Ectodermal cell (in vitro differentiated cells): ENCODE data around the gene RABGAP1L.
A peak's percentile ranks its signal among the peaks of the same experiment; 100 is the strongest.
"Not testable (repeated sequence)": the region's sequence is repeated elsewhere in the genome, so short reads cannot be mapped to it uniquely, and the experiment has no call there.

ENCODE experiments used
- H3K27ac ChIP-seq: 2 replicates; pipeline ENCODE4 v1.7.0; 2013; ENCODE audit warnings: mild to moderate bottlenecking, low read depth, low read length; ENCODE audit not compliant: insufficient read depth, poor library complexity, severe bottlenecking
- H3K27me3 ChIP-seq: 2 replicates; pipeline ENCODE4 v1.7.0; 2013; ENCODE audit warnings: mild to moderate bottlenecking, low read length; ENCODE audit not compliant: insufficient read depth, control insufficient read depth, poor library complexity, severe bottlenecking
- H3K36me3 ChIP-seq: one replicate; pipeline ENCODE4 v1.7.0; 2013; ENCODE audit warnings: low read length; ENCODE audit not compliant: control insufficient read depth, insufficient read depth
- H3K4me1 ChIP-seq: one replicate; pipeline ENCODE4 v1.7.0; 2013; ENCODE audit warnings: low read length; ENCODE audit not compliant: control insufficient read depth, insufficient read depth
- H3K4me3 ChIP-seq: 2 replicates; pipeline ENCODE4 v1.7.0; 2013; ENCODE audit warnings: low read depth, low read length, control low read depth; ENCODE audit not compliant: insufficient read depth
- H3K9me3 ChIP-seq: 2 replicates; pipeline ENCODE4 v1.7.0; 2013; ENCODE audit warnings: mild to moderate bottlenecking, low read length, moderate library complexity; ENCODE audit not compliant: control insufficient read depth
- WGBS, 2 experiments: methylation state at CpG; one replicate each; pipeline ENCODE4 v1.1.7; 2013; ENCODE audit warnings: missing lambda C conversion rate in 2 of 2; 5-methylcytosine and 5-hydroxymethylcytosine counted together

Gene RABGAP1L

DNA sequence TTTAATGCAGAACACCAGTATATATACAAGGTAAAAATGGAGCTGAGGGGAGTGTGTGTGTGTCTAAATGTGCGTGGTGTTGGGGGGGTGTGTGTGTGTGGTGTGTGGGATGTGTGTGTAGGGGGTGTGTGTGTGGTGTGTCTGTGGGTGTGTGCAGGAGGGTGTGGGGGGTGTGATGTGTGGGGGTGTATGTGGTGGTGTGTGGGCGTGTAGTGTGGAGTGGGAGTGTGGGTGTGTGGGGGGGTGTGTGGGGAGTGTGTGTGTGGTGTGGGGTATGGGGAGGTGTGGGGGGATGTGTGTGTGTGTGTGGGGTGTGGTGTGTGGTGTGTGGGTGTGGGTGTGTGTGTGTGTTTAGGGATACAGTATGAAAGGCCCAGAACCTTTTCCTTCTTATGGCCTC, 638.1 kb downstream of the RABGAP1L start:
- whole genome bisulfite sequencing, 2 experiments: 90 to 98% methylated on average over 2 of the region's 2 CpGs
- Histone ChIP-seq H3K9me3 (no peaks in the 10 kb centered on the region), H3K36me3 (no peaks in the 10 kb centered on the region)

DNA sequence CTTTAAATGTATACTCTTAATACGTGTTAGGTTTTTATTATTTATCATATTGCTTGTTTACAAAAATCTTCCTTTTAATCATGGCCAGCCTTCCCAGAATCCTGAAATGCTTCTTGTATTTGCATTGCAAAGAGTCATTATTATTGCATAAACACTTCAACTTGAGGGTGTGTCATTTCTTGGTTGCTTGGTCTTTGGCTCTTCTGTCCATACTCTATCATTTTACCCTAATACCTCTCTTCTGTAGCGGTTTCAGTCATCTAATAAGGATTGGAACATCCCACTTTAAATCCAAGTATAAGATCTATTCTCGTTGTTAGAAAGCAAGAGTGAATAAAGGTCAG, 639.8 kb downstream of the RABGAP1L start:
- Histone ChIP-seq H3K4me3 (no peak overlapping the region), H3K9me3 (no peaks in the 10 kb centered on the region), H3K27me3 (no peaks in the 10 kb centered on the region), H3K4me1 (peaks cover 5% of the 10 kb centered on the region), H3K36me3 (no peaks in the 10 kb centered on the region), H3K27ac (no peak overlapping the region)
- WGBS, 2 experiments: 64 to 66% methylated on average over 2 to 3 of the region's 3 CpGs

More for the DNA sequence above, 638.1 kb downstream of the RABGAP1L start:
- Histone ChIP-seq H3K4me3 (no peak overlapping the region), H3K27ac (no peak overlapping the region), H3K27me3 (no peaks in the 10 kb centered on the region), H3K4me1 (peaks cover 5% of the 10 kb centered on the region)

DNA sequence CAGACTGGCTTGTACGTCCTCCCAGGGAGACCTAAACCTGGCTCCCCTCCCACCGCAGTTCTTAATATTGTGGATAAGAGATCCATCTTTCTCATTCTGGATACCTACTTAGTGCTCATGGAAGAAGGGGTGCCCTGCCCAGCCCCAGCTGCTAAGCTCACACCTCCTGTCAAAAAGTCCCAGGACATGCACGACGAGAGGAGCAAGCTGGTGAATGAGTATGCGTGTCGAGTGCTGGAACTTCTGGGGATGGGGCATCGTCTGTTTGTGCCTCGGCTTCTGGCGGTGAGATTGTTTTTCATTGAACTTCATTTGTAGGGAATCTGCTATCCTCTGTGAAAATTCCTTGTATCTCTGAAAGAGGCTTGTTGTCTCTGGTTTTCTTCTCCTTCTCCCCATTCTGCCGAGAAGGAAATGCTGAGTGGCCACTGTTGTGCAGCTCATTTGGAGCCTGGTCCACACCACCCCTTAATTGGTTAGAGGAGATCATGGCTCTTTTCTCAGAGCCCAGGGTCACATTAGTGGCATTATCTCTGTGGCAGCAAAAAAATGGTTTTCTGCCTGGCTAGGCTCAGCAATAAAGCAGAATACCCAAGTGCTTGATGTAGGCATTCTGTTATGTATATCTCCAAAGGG, 641.0 kb downstream of the RABGAP1L start:
- H3K4me1 ChIP-seq: peaks cover 5% of the 10 kb centered on the region
- no peaks in the 10 kb centered on the region for H3K27me3 ChIP-seq
- WGBS, 2 experiments: 16 to 18% methylated on average over 10 of the region's 10 CpGs
- no peaks in the 10 kb centered on the region for H3K36me3 ChIP-seq
- no peak overlapping the region for H3K27ac ChIP-seq
- peak overlapping the region; percentile 40 for H3K4me3 ChIP-seq
- no peaks in the 10 kb centered on the region for H3K9me3 ChIP-seq

DNA sequence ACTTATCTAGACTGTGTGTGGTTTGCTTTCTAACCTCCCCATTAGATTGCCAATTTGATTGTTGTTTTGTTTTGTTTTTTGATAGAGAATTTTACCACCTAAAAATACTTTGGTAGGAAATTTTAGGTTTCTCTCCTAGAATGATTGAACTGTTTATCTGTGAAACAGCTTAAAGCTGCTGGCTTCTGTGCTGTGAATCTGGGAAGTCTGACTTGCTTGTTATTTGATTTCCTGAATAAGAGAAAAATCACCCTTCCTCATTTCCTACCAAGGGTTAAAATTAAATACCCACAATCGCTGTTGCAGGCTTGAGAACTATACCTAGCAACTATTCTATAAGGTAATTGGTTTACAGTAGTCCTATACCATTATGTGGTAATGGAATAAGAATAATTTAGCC, 641.6 kb downstream of the RABGAP1L start:
- H3K27ac ChIP-seq: no peak overlapping the region
- WGBS, 2 experiments: no CpG with 5 or more reads among the region's 1 CpG
- H3K4me1 ChIP-seq: peaks cover 5% of the 10 kb centered on the region
- no peaks in the 10 kb centered on the region for H3K36me3 ChIP-seq
- no peaks in the 10 kb centered on the region for H3K27me3 ChIP-seq
- peak overlapping the region; percentile 3 for H3K4me3 ChIP-seq
- H3K9me3 ChIP-seq: no peaks in the 10 kb centered on the region

DNA sequence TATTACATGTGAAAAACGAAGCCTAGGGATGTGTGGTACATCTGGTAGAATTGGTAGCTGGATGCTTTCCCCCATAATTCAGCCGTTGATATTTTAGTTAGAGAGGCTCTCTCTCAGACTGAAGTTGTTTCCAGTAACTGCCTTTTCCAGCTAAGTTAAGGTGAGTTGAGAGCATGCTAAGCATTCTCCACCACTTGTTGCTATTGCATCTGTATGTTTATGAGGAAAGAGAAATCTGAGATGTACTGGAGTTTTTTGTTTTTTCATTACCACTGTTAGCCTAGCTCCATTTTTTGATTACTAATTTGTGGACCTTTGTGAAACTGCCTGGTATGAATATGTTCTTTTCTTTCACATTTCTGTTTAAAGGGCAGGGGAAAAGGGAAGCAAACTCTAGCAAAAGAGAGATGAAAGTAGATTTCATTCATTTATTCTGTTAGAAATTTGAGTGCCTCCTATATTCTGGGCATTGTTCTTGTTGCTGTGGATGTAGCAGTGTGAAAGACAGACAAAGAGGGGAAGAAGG, 650.5 kb downstream of the RABGAP1L start:
- H3K4me1 ChIP-seq: peaks cover 29% of the 10 kb centered on the region
- no peaks in the 10 kb centered on the region for H3K36me3 ChIP-seq
- 60 to 62% methylated on average over 1 of the region's 2 CpGs for WGBS, 2 experiments
- no peaks in the 10 kb centered on the region for H3K9me3 ChIP-seq
- no peak overlapping the region for H3K27ac ChIP-seq
- H3K4me3 ChIP-seq: no peak overlapping the region
- H3K27me3 ChIP-seq: no peaks in the 10 kb centered on the region

DNA sequence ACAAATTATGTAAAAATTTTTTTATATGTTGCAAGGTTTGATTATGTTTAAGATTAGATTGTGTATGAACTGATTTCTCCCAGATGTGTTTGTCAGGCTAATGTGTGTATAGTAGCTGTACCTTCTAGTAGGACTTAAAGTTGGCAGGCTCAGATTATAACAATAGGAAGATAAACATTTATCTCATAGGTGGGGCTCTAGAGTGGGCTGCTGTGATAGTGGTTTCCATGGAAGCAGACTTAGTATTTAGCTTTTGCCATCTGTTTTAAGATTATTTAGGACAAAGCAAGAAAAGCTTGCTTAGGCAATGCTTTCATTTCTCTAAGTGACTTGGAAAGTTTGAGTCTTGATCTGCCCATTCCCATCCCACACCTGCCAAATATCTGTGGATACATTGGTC, 652.7 kb downstream of the RABGAP1L start:
- Histone ChIP-seq H3K4me3 (no peak overlapping the region), H3K4me1 (peaks cover 29% of the 10 kb centered on the region), H3K27ac (no peak overlapping the region), H3K36me3 (no peaks in the 10 kb centered on the region), H3K9me3 (no peaks in the 10 kb centered on the region), H3K27me3 (no peaks in the 10 kb centered on the region)

DNA sequence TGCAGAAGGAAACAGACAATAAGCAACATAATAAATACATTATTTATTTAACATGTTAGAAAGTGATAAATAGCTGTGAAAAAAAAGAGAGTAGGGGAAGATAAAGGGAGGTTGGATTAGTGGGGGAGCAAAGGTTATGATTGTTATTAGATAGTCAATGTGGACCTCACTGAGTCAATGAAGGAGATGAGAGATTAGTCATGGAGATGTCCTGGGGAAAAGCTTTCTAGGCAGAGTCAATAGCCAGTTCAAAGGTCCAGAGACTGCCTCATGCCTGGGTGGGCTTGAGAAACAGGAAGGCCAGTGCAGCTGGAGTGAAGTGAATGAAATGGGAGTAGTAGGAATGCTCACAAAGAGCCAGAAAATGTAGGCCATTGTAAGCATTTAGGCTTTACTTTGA, 653.3 kb downstream of the RABGAP1L start:
- Histone ChIP-seq H3K9me3 (no peaks in the 10 kb centered on the region), H3K36me3 (no peaks in the 10 kb centered on the region), H3K27ac (peak overlapping the region; percentile 58), H3K27me3 (no peaks in the 10 kb centered on the region), H3K4me1 (peaks cover 29% of the 10 kb centered on the region), H3K4me3 (no peak overlapping the region)

- no peaks in the 10 kb centered on the region for H3K27me3 ChIP-seq
- H3K9me3 ChIP-seq: no peaks in the 10 kb centered on the region
- no peak overlapping the region for H3K27ac ChIP-seq
- no peaks in the 10 kb centered on the region for H3K36me3 ChIP-seq
- H3K4me1 ChIP-seq: peaks cover 25% of the 10 kb centered on the region
- H3K4me3 ChIP-seq: no peak overlapping the region
- 96 to 100% methylated on average over 3 of the region's 3 CpGs for WGBS, 2 experiments
These were observed 655.7 kb downstream of the RABGAP1L start for GRCh38 chr1:174815036-174815435.

DNA sequence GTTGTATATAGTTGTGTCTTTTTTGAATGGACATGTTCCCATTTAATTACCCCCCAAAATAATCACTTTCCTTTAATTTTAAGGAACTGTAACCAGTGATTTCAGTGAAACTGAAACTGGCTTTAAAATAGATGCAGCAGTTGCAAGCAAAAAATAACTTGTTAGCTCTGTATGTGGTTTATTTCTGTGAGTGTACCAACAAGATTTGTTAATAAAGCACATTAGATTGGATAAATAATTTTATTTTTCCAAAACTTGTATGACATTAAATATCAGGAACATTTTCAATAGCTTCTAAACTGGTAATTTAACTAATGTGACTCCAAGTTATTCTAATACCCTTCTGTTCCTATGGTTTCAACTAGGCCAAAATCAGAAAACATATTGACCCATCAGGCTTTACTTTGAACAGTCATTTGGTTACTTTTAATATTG, 656.2 kb downstream of the RABGAP1L start:
- Histone ChIP-seq H3K9me3 (no peaks in the 10 kb centered on the region), H3K27me3 (no peaks in the 10 kb centered on the region), H3K4me3 (no peak overlapping the region), H3K36me3 (no peaks in the 10 kb centered on the region), H3K27ac (no peak overlapping the region), H3K4me1 (peaks cover 25% of the 10 kb centered on the region)

DNA sequence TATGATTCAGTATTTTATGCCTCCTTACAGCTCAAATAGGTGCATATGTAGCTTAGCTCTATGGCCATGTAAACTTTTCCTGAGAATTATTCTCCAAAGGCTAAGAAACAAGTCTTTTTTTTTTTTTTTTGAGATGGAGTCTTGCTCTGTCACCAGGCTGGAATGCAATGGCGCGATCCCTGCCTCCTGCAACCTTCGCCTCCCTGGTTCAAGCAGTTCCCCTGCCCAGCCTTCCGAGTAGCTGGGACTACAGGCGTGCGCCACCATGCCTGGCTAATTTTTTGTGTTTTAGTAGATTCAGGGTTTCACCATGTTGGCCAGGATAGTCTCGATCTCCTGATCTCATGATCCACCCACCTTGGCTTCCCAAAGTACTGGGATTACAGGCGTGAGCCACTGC, 657.3 kb downstream of the RABGAP1L start:
- not testable (repeated sequence) for H3K36me3 ChIP-seq, H3K4me3 ChIP-seq, H3K27me3 ChIP-seq, H3K27ac ChIP-seq, H3K9me3 ChIP-seq
- H3K4me1 ChIP-seq: peaks cover 21% of the 10 kb centered on the region
- WGBS, 2 experiments: 89 to 92% methylated on average over 7 to 8 of the region's 8 CpGs
